22Rv1 (cell line): ENCODE data around the gene SLFNL1.

Experiments
- H3K27ac ChIP-seq: fragments of 450-650 bp; 2 replicates; pipeline ENCODE4 v1.5.1; 2017
- ZFX ChIP-seq: fragments of 450-650 bp; IDR thresholded peaks from 2 replicates; pipeline ENCODE4 v1.6.1; 2017; ENCODE audit warnings: antibody characterized with exemption, borderline replicate concordance
- TF ChIP-seq, protein P1 (sequence below): fragments of 450-650 bp; IDR thresholded peaks from 2 replicates; pipeline ENCODE4 v1.5.1; 2017; ENCODE audit warnings: mild to moderate bottlenecking

Gene SLFNL1

DNA sequence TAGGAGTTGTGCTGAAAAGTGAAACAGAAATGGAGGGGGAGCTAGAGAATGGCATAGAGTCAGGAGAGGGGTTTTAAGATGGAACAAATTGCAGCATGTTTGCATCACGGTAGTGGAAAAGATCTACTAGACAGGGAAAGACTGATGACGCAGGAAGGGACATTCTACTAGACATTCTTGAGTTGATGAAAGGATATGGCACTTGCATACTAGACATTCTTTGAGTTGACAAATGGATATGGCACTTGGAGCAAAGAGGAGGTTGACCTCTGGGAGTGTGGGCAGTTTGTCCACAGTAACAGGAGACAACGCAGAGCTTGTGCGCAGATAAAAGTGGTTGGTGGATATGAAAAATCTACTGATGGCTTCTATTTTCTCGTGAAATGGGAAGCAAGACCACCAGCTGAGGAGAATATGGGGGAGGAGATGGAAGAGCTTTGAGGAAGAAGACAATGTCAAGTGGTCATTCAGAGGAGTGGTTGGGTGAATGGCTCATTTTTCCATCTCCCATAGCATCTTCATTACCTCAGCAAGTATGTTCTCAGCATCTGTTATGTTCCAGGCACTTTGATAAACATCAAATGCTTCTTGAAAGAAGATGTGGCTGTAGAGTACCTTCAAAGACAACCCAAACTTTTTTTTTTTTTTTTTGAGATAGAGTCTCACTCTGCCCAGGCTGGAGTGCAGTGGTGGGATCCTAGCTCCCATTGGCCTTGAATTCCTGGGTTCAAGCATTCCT is 44.4 kb downstream of the SLFNL1 start:
- TF ChIP-seq, protein P1, sequence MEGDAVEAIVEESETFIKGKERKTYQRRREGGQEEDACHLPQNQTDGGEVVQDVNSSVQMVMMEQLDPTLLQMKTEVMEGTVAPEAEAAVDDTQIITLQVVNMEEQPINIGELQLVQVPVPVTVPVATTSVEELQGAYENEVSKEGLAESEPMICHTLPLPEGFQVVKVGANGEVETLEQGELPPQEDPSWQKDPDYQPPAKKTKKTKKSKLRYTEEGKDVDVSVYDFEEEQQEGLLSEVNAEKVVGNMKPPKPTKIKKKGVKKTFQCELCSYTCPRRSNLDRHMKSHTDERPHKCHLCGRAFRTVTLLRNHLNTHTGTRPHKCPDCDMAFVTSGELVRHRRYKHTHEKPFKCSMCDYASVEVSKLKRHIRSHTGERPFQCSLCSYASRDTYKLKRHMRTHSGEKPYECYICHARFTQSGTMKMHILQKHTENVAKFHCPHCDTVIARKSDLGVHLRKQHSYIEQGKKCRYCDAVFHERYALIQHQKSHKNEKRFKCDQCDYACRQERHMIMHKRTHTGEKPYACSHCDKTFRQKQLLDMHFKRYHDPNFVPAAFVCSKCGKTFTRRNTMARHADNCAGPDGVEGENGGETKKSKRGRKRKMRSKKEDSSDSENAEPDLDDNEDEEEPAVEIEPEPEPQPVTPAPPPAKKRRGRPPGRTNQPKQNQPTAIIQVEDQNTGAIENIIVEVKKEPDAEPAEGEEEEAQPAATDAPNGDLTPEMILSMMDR = no peak
- no peak for TF ChIP-seq ZFX
- no peak overlapping the region for H3K27ac ChIP-seq

DNA sequence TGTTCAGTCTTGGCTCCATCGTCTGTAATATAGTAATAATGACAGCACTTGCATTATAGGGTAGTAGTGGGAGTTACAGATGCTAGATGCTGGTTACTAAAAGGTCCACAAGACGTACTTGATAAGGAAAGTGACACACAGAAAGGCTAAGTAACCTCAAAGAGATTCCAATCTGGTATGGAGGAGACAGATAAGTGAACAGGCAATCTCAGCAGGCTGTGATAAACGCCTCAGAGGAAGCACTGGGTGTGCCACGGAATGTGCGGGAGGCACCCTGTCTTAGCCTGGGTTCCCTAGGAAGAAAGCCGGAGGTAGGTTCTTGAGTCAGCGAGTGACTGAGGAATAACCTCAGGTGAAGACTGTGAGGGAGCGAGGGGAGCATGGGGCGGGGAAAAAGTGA is 46.6 kb downstream of the SLFNL1 start:
- no peak overlapping the region for H3K27ac ChIP-seq
- TF ChIP-seq, protein P1 = no peak
- TF ChIP-seq ZFX = no peak

GRCh38 chr1:40973912-40974311 is 47.6 kb downstream of the SLFNL1 start:
- TF ChIP-seq, protein P1 = no peak
- no peak for TF ChIP-seq ZFX
- no peak overlapping the region for H3K27ac ChIP-seq

DNA sequence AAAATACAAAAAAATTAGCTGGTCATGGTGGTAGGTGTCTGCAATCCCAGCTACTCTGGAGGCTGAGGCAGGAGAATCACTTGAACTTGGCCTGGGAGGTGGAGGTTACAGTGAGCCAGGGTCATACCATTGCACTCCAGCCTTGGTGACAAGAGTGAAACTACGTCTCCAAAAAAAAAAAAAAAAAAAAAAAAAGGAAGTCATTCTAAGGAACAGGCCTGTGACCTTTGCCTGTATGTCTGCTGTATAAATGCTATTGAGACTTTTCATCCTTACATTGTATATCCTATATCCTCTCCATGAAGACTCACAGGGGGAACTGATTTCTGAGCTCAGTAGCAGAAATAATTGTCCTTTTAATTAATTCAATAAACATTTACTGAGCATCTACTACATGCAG is 49.6 kb downstream of the SLFNL1 start:
- TF ChIP-seq, protein P1 = no peak
- TF ChIP-seq ZFX = no peak
- no peak overlapping the region for H3K27ac ChIP-seq

DNA sequence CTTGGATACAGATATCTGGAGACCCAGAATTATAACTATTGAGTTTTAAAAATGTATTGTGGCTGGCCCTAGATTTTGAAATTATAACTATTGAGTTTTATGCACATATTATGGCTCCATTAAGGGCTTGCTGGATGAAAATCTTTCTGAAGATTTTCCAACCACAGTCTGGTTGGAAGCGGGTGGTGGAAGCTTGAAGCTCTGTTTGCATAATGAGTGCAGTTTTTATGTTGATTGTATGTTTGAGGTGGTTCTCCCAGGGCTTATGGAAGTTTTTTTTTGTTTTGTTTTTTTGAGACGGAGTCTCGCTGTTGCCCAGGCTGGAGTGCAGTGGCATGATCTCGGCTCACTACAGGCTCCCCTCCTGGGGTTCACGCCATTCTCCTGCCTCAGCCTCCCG is 52.1 kb downstream of the SLFNL1 start:
- H3K27ac ChIP-seq = no peak overlapping the region
- TF ChIP-seq ZFX = no peak
- TF ChIP-seq, protein P1 = no peak

DNA sequence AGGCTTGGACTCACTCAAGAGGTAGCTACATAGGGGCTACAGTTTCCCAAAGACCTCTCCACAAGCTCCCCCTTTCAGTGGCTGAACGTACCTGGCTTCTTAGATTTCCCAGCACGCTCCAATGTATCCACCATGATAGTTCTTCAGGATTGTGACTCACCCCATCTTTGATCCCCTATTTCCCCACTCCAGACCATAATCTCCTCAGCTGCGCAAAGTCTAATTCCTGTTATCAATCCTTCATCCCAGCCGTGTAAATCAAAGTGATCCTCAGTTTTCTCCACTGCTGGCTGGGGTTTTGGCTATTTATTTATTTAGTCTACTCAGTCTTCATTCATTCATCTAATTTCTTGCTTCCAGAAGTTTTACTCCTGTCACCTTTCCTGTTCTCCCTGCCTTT is 55.1 kb downstream of the SLFNL1 start:
- no peak for TF ChIP-seq ZFX
- TF ChIP-seq, protein P1 = no peak
- no peak overlapping the region for H3K27ac ChIP-seq
